ENCODE measurements around the gene ANKRD9. TPM values are rescaled to one million over a fixed set of nuclear protein-coding genes. Genes with fewer than 3 reads are reported as not detected.

Gene ANKRD9
- polyA plus RNA-seq, 3 donors, result 4.4 to 16.5 (median 7.4) TPM

GRCh38 chr14:102503641-102504327, 5.8 kb downstream of the ANKRD9 start:
- WGBS, 3 donors, result 60 to 65% (median 63%) methylated on average over 12 of the region's 12 CpGs

GRCh38 chr14:102502571-102502970, 7.0 kb downstream of the ANKRD9 start:
- 94 to 97% (median 96%) methylated on average over 10 of the region's 10 CpGs for WGBS, 3 donors
- no peak overlapping the region for H3K27ac ChIP-seq (ENCODE audit: low read depth, low read length)

More at GRCh38 chr14:102503641-102504327, 5.8 kb downstream of the ANKRD9 start:
- no peak overlapping the region for H3K27ac ChIP-seq (ENCODE audit: low read depth, low read length)

- H3K27ac ChIP-seq (ENCODE audit: low read depth, low read length), result no peak overlapping the region
- WGBS, 3 donors, result 89 to 92% (median 89%) methylated on average over 20 of the region's 20 CpGs
Observed at GRCh38 chr14:102501751-102502315, 7.7 kb downstream of the ANKRD9 start.

GRCh38 chr14:102500713-102501112, 8.9 kb downstream of the ANKRD9 start:
- WGBS, 3 donors, result 85 to 90% (median 88%) methylated on average over 3 of the region's 3 CpGs
- H3K27ac ChIP-seq (ENCODE audit: low read depth, low read length), result no peak overlapping the region

- 52 to 81% (median 54%) methylated on average over 14 of the region's 14 CpGs for WGBS, 3 donors
- H3K27ac ChIP-seq (ENCODE audit: low read depth, low read length), result no peak overlapping the region
Observed at GRCh38 chr14:102500158-102500662, 9.4 kb downstream of the ANKRD9 start.

- WGBS, 3 donors, result 85 to 87% (median 87%) methylated on average over 23 of the region's 23 CpGs
Observed at GRCh38 chr14:102499401-102500157, 10.0 kb downstream of the ANKRD9 start.

GRCh38 chr14:102498678-102499265, 10.8 kb downstream of the ANKRD9 start:
- H3K27ac ChIP-seq (ENCODE audit: low read depth, low read length), result no peak overlapping the region
- 84 to 92% (median 87%) methylated on average over 21 of the region's 21 CpGs for WGBS, 3 donors

More at GRCh38 chr14:102499401-102500157, 10.0 kb downstream of the ANKRD9 start:
- no peak overlapping the region for H3K27ac ChIP-seq (ENCODE audit: low read depth, low read length)

GRCh38 chr14:102497998-102498677, 11.4 kb downstream of the ANKRD9 start:
- WGBS, 3 donors, result 85 to 90% (median 87%) methylated on average over 28 to 30 of the region's 30 CpGs
- H3K27ac ChIP-seq (ENCODE audit: low read depth, low read length), result no peak overlapping the region

- no peak overlapping the region for H3K27ac ChIP-seq (ENCODE audit: low read depth, low read length)
- 93 to 95% (median 95%) methylated on average over 41 to 42 of the region's 42 CpGs for WGBS, 3 donors
Observed at GRCh38 chr14:102496958-102497744, 12.4 kb downstream of the ANKRD9 start.

GRCh38 chr14:102496331-102496691, 13.3 kb downstream of the ANKRD9 start:
- H3K27ac ChIP-seq (ENCODE audit: low read depth, low read length), result no peak overlapping the region
- WGBS, 3 donors, result 95 to 99% (median 97%) methylated on average over 11 of the region's 11 CpGs

- WGBS, 3 donors, result 93 to 95% (median 94%) methylated on average over 26 of the region's 26 CpGs
- H3K27ac ChIP-seq (ENCODE audit: low read depth, low read length), result no peak overlapping the region
Observed at GRCh38 chr14:102495491-102496330, 13.9 kb downstream of the ANKRD9 start.

- 95 to 96% (median 96%) methylated on average over 15 of the region's 15 CpGs for WGBS, 3 donors
- no peak overlapping the region for H3K27ac ChIP-seq (ENCODE audit: low read depth, low read length)
Observed at GRCh38 chr14:102493585-102493984, 16.0 kb downstream of the ANKRD9 start.

GRCh38 chr14:102493096-102493495, 16.5 kb downstream of the ANKRD9 start:
- 85 to 95% (median 88%) methylated on average over 15 of the region's 15 CpGs for WGBS, 3 donors
- H3K27ac ChIP-seq (ENCODE audit: low read depth, low read length), result no peak overlapping the region

GRCh38 chr14:102492531-102492910, 17.1 kb downstream of the ANKRD9 start:
- no peak overlapping the region for H3K27ac ChIP-seq (ENCODE audit: low read depth, low read length)
- WGBS, 3 donors, result 95 to 97% (median 95%) methylated on average over 15 to 17 of the region's 17 CpGs

- 89 to 93% (median 93%) methylated on average over 7 of the region's 7 CpGs for WGBS, 3 donors
- no peak overlapping the region for H3K27ac ChIP-seq (ENCODE audit: low read depth, low read length)
Observed at GRCh38 chr14:102491786-102492530, 17.6 kb downstream of the ANKRD9 start.

- H3K27ac ChIP-seq (ENCODE audit: low read depth, low read length), result no peak overlapping the region
- 61 to 83% (median 70%) methylated on average over 3 of the region's 3 CpGs for WGBS, 3 donors
Observed at GRCh38 chr14:102491366-102491765, 18.2 kb downstream of the ANKRD9 start.

Measured in adipose tissue (tissue), 3 donors.